ENCODE results near the gene SPRY1. TPM values are rescaled to one million over a fixed set of nuclear protein-coding genes. Genes with fewer than 3 reads are reported as not detected.
A peak's percentile ranks its signal among the peaks of the same experiment; 100 is the strongest.

SPRY1 gene
- total RNA-seq, 1 donor from 2014 or later, result 134 TPM

- Mint-ChIP-seq H3K4me1 (peaks cover 4% of the 10 kb centered on the region), H3K27ac (ENCODE audit: unreplicated experiment) (no peak overlapping the region), H3K27me3 (ENCODE audit: low read depth) (no peaks in the 10 kb centered on the region), H3K9me3 (peaks cover 27% of the 10 kb centered on the region), H3K36me3 (ENCODE audit: low read depth) (peaks cover 28% of the 10 kb centered on the region), H3K4me3 (no peak overlapping the region)
- DNase-seq (ENCODE audit: low read depth, low spot score), result no peak
- TF ChIP-seq CTCF (conservative IDR thresholded peaks at IDR 0.05), result no peak
Measured at GRCh38 chr4:123427951-123428350, 31.4 kb downstream of the SPRY1 start.

GRCh38 chr4:123430031-123430430, 33.4 kb downstream of the SPRY1 start:
- Mint-ChIP-seq H3K9me3 (peaks cover 28% of the 10 kb centered on the region), H3K36me3 (ENCODE audit: low read depth) (peaks cover 31% of the 10 kb centered on the region), H3K4me1 (no peaks in the 10 kb centered on the region), H3K4me3 (no peak overlapping the region), H3K27me3 (ENCODE audit: low read depth) (no peaks in the 10 kb centered on the region), H3K27ac (ENCODE audit: unreplicated experiment) (no peak overlapping the region)
- DNase-seq (ENCODE audit: low read depth, low spot score), result no peak
- no peak for TF ChIP-seq CTCF (conservative IDR thresholded peaks at IDR 0.05)

GRCh38 chr4:123430501-123430900, 33.9 kb downstream of the SPRY1 start:
- peaks cover 28% of the 10 kb centered on the region for H3K9me3 Mint-ChIP-seq
- H3K4me3 Mint-ChIP-seq, result no peak overlapping the region
- H3K27ac Mint-ChIP-seq (ENCODE audit: unreplicated experiment), result no peak overlapping the region
- no peaks in the 10 kb centered on the region for H3K4me1 Mint-ChIP-seq
- peaks cover 31% of the 10 kb centered on the region for H3K36me3 Mint-ChIP-seq (ENCODE audit: low read depth)
- no peak for DNase-seq (ENCODE audit: low read depth, low spot score)
- no peaks in the 10 kb centered on the region for H3K27me3 Mint-ChIP-seq (ENCODE audit: low read depth)
- no peak for TF ChIP-seq CTCF (conservative IDR thresholded peaks at IDR 0.05)

- Mint-ChIP-seq H3K27me3 (ENCODE audit: low read depth) (no peaks in the 10 kb centered on the region), H3K36me3 (ENCODE audit: low read depth) (peaks cover 14% of the 10 kb centered on the region), H3K27ac (ENCODE audit: unreplicated experiment) (peak overlapping the region; percentile 9), H3K4me3 (no peak overlapping the region), H3K9me3 (peaks cover 12% of the 10 kb centered on the region), H3K4me1 (peaks cover 16% of the 10 kb centered on the region)
- no peak for DNase-seq (ENCODE audit: low read depth, low spot score)
- no peak for TF ChIP-seq CTCF (conservative IDR thresholded peaks at IDR 0.05)
Measured at GRCh38 chr4:123433573-123433972, 37.0 kb downstream of the SPRY1 start.

GRCh38 chr4:123433976-123434375, 37.4 kb downstream of the SPRY1 start:
- no peak for DNase-seq (ENCODE audit: low read depth, low spot score)
- Mint-ChIP-seq H3K4me1 (peaks cover 16% of the 10 kb centered on the region), H3K4me3 (no peak overlapping the region), H3K36me3 (ENCODE audit: low read depth) (peaks cover 14% of the 10 kb centered on the region), H3K9me3 (peaks cover 12% of the 10 kb centered on the region), H3K27ac (ENCODE audit: unreplicated experiment) (no peak overlapping the region), H3K27me3 (ENCODE audit: low read depth) (no peaks in the 10 kb centered on the region)
- no peak for TF ChIP-seq CTCF (conservative IDR thresholded peaks at IDR 0.05)
